K562 (cell line): ENCODE data around the gene TIMM23.
"Not testable (repeated sequence)": the region's sequence is repeated elsewhere in the genome, so short reads cannot be mapped to it uniquely, and the experiment has no call there.

ENCODE experiments used
- CTCF ChIP-seq, 3 experiments: IDR thresholded peaks in 2 of 3; conservative IDR thresholded peaks in 1 of 3; 2 replicates each; pipeline ENCODE4 v1.5.1; 2011 to 2012; ENCODE audit warnings: low read length in 3 of 3, mild to moderate bottlenecking in 3 of 3, control low read depth in 2 of 3, improper control_type of control experiment in 1 of 3, inconsistent platforms in 1 of 3, low read depth in 1 of 3, mixed read lengths in 1 of 3, moderate library complexity in 1 of 3; ENCODE audit not compliant: insufficient read depth in 2 of 3
- JUND ChIP-seq, 2 experiments: IDR thresholded peaks; 2 replicates in 1 of 2; 3 replicates in 1 of 2; pipeline ENCODE4 v1.6.1; 2011; ENCODE audit warnings: borderline replicate concordance in 2 of 2, low read depth in 2 of 2, low read length in 2 of 2, improper control_type of control experiment in 1 of 2, missing biosample characterization in 1 of 2, missing genetic modification characterization in 1 of 2, missing genetic modification reagents in 1 of 2
- RFX5 ChIP-seq: IDR thresholded peaks from 2 replicates; pipeline ENCODE4 v1.6.1; 2011; ENCODE audit warnings: low read depth, mild to moderate bottlenecking, improper control_type of control experiment, low read length
- SIX5 ChIP-seq, 2 experiments: IDR thresholded peaks; 2 replicates each; pipeline ENCODE4 v1.6.1; 2011; ENCODE audit warnings: low read length in 2 of 2, borderline replicate concordance in 1 of 2, low read depth in 1 of 2, mild to moderate bottlenecking in 1 of 2, moderate library complexity in 1 of 2; ENCODE audit not compliant: insufficient read depth in 1 of 2
- TBP ChIP-seq: optimal IDR thresholded peaks from 2 replicates; pipeline ENCODE3; 2011; ENCODE audit warnings: low read depth, low read length, improper control_type of control experiment
- YY1 ChIP-seq, 3 experiments: IDR thresholded peaks; 2 replicates each; pipeline ENCODE4 v1.6.1; 2011; ENCODE audit warnings: low read length in 2 of 3, mild to moderate bottlenecking in 2 of 3, moderate library complexity in 2 of 3, borderline replicate concordance in 1 of 3, control low read depth in 1 of 3, low read depth in 1 of 3; ENCODE audit not compliant: insufficient read depth in 3 of 3, insufficient replicate concordance in 2 of 3, control insufficient read depth in 1 of 3, insufficient read length in 1 of 3; ENCODE audit errors: extremely low read depth in 1 of 3
- ZNF253 ChIP-seq: fragments of 250-450 bp; sonication (Bioruptor Pico); conservative IDR thresholded peaks from 2 replicates; pipeline ENCODE4 v1.6.1; 2021; ENCODE audit warnings: mild to moderate bottlenecking

- not testable (repeated sequence) for TF ChIP-seq YY1 (IDR thresholded peaks at IDR 0.05; ENCODE audit: borderline replicate concordance in 1 of 3, control insufficient read depth in 1 of 3, extremely low read depth in 1 of 3, insufficient read depth in 3 of 3, insufficient read length in 1 of 3, insufficient replicate concordance in 2 of 3, low read depth in 1 of 3, low read length in 2 of 3); TBP; CTCF (IDR thresholded peaks at IDR 0.05 in 2 of 3, conservative IDR thresholded peaks at IDR 0.05 in 1 of 3; ENCODE audit: insufficient read depth in 2 of 3, low read depth in 1 of 3, low read length in 3 of 3); ZNF253 (CRISPR knock-in tag); SIX5 (IDR thresholded peaks at IDR 0.05; ENCODE audit: borderline replicate concordance in 1 of 2, insufficient read depth in 1 of 2, low read depth in 1 of 2, low read length in 2 of 2); RFX5; JUND (IDR thresholded peaks at IDR 0.05; ENCODE audit: borderline replicate concordance, low read depth, low read length); JUND (tag; IDR thresholded peaks at IDR 0.05; ENCODE audit: borderline replicate concordance, low read depth, low read length)
These were observed 9.4 kb upstream of the TIMM23 start for GRCh38 chr10:45962686-45963452.
